Left renal pelvis (tissue), 4 donors: ENCODE data around the gene CORIN. TPM values are rescaled to one million over a fixed set of nuclear protein-coding genes. Genes with fewer than 3 reads are reported as not detected.
A peak's percentile ranks its signal among the peaks of the same experiment; 100 is the strongest.
"Not testable (repeated sequence)": the region's sequence is repeated elsewhere in the genome, so short reads cannot be mapped to it uniquely, and the experiment has no call there.

Source experiments
- DNase-seq, 4 donors: peaks; one replicate each; pipeline ENCODE4 v3.0.0-alpha.2; 2013; ENCODE audit warnings: low read depth in 4 of 4, low spot score in 3 of 4
- polyA plus RNA-seq, 4 donors: library from polyadenylated mRNA; unstranded; fragments of 120-200 nt; gene quantifications; one replicate each; pipeline ENCODE4 v1.2.1, GENCODE V29; 2013; ENCODE audit not compliant: insufficient read length in 4 of 4

The CORIN gene
- polyA plus RNA-seq, 4 donors = 4.8 to 13.1 (median 6.5) TPM

DNA sequence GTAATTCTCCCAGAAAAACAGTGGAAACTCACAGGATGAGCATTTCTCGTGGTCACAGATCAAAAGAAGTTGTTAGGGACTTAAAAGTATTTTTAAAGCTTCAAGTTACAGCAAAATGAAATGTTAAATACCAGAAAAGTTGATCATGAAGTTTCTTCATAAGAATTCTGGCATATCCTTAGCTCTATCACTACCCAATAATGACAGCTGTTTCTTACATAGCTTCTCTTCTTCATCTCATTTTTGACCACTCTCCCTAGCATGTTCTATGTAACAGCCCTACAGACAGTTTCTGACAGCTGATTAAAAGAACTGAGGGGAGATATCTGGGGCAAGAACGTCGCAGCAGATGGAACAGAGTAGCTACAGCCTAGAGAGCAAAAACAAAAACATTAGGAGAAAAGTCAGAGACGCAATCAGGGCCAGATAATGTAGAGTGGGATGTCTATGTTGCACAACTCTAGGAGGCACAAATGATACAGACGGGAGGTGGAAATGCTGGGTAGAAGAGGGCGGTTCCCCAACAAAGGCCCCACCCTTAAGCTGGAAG lies 108.7 kb downstream of the CORIN start:
- DNase-seq = no peak

GRCh38 chr4:47721892-47722575 lies 115.8 kb downstream of the CORIN start:
- DNase-seq = no peak

- DNase-seq = no peak
Observed at GRCh38 chr4:47721485-47721884, 116.4 kb downstream of the CORIN start.

GRCh38 chr4:47720787-47721186 lies 117.1 kb downstream of the CORIN start:
- DNase-seq = no peak

GRCh38 chr4:47719576-47719975 lies 118.3 kb downstream of the CORIN start:
- DNase-seq = no peak

DNA sequence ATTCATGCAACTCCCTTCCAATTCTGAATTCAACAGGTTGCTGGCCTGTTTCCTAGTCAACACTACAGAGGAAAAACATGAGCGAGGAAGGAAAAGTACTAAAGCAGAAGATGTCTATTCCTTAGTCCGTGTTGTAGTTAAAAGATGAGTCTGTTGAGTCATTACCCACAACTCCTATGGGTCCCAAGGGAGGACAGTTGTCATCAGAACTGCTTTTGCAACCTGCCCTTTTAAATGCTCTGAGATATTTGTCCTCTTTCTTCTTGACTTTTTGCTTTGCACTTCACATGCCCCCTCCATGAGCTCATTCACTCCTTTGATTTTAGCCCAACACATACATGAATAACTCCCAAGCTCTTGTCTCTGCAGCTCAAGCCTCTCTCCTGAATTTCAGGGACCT lies 119.2 kb downstream of the CORIN start:
- DNase-seq = no peak

- DNase-seq = no peak
Observed at GRCh38 chr4:47717188-47717587, 120.7 kb downstream of the CORIN start.

DNA sequence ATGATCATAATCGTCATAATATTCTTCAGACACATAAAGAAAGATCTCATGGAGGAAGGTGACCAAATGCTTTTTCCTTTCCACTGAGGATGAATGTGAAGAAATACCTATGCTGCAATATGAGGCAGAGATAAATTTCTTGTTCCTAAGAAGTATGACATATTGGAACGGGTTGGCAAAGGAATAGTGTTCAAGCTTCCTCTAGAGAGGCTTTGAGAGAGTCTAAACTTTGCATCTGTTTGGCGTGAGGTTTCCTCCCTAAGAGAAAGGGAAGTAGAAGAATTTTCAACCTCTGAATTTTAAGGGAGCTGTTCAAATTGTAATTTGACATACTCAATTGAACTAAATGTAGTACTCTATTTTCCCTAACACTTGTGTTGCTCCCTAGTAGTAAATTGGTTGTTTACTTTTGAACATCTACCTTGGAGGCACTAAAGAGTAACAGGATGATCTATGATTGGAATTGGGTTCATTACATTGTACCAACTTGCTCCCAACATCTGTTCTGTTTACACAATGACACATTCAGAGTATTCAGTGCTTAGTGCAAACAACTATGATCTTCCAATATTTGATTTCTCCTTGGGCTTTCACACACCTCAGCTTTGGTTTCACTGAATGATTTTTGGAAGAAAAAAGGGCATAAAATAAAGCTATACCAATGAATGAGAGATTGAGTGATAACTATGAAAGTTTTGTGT lies 122.0 kb downstream of the CORIN start:
- DNase-seq = no peak

DNA sequence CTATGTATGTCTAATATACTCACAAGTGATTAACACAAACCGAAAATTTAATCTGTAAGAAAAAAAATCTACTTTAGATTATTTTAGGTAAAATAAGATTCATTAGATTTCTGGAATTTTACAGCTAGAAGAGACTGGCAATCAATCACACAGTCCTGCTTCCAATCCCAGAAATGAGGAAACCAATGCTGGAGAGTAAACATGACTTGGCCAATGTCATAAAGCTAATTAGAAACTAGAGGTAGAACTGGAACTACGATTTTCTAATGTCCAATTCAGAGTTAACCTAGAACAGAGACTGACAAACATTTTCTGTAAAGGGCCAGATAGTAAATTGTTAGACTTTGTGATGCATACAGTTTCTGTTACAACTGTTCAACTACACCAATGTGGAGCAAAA lies 123.6 kb downstream of the CORIN start:
- DNase-seq = no peak

DNA sequence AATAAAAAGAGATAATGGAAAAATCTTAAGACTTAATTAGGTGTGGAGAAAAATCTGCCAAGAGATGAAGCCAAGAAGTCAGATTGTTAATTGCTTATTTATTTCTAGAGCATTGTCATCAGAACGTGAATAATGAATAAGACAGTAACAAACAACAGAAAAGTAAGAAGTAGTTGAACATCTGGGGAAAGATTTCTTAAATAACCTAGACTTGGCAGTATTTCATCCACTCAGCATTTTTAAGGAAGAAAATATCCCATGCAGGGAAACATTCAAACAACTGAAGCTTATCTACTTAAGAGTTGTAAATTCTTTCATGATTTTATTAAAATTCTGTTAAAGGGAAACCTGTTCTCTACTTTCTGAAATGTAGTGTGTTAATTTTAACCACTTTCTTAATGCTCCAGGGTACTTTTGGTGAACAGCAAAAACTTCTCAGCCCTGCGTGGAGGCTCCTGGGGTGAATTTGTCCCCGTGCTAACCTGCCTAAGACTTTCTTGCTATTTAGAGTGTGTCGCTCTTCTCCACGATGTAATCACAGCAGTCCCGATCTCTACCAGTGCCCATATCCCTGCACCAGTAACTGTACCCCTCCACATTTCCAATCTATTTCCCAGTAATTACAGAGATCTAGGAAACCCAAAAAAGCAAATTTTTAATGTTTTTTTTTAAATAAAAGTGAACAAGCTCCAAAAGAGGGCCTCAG lies 124.6 kb downstream of the CORIN start:
- no peak for DNase-seq

GRCh38 chr4:47711646-47712045 lies 126.2 kb downstream of the CORIN start:
- DNase-seq = no peak

- no peak for DNase-seq
Observed at GRCh38 chr4:47711183-47711582, 126.7 kb downstream of the CORIN start.

GRCh38 chr4:47706352-47706751 lies 131.5 kb downstream of the CORIN start:
- not testable (repeated sequence) for DNase-seq

DNA sequence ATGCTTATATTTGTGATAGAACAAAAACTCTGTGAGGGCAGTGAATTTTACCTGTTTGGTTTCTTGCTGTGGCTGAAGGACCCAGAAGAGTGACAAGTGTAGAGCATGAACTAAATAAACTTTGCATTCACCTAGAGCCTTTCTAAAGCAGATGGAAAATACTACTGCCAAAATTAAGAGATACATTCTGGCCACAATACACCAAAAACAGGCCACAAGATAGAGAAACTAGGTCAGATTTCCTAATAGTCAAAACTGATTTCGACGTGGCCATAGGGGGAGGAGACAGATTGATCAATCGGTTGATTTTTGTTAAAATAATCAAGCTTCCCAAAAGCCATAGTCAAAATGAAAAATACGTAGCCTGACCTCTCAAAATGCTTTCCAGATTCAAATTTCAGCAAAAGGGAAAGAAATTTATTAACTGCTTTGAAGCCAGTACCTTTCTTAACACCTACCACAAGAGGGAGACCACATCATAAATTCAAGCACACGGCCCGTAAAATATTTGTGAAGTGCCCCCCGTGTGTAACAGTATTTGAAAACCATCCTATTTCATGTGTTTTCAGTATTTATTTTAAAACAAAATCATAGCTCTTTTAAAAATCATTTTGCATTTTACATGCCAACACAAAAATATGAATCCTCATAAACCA lies 132.4 kb downstream of the CORIN start:
- no peak for DNase-seq

GRCh38 chr4:47704693-47705325 lies 133.1 kb downstream of the CORIN start:
- peak in 2 of 4 donors; percentile 36 to 48 for DNase-seq

DNA sequence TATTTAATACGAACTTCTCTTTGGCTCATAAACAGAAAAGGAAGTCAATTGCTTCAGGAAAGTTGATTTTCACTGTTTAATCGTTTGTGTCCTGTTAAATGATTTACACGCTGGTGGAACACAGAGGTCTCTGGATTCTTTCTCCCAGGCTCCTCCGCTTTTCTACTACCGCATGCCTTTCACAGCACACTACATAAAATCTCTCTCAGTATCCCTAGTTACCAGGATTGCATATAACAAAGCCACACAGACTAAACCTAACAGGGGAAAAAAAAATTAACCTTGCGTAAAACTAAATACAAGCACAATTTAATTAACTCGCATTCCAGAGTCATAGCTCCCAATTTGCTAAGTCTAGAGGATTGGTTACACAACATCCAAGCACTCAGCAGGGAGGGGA lies 133.9 kb downstream of the CORIN start:
- DNase-seq = peak; percentile 38 to 73 (median 60)

DNA sequence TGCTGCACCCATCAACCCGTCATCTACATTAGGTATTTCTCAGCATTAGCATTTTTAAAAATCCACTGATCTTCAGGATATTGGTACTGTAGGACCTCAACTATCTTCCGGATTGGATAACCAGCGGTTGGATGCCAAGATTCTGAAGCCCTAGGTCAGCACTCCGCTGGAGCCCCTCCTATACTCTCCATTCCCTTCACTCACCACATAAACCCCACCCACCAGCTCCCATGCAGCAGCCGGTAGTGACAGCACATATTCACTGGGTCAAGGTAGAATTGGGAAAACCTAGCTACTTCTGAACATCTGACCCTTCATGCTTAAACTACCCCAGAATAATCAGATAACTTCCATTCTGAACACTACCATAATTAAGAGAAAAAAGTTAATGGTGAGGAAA lies 134.9 kb downstream of the CORIN start:
- no peak for DNase-seq

GRCh38 chr4:47701286-47701685 lies 136.6 kb downstream of the CORIN start:
- no peak for DNase-seq

DNA sequence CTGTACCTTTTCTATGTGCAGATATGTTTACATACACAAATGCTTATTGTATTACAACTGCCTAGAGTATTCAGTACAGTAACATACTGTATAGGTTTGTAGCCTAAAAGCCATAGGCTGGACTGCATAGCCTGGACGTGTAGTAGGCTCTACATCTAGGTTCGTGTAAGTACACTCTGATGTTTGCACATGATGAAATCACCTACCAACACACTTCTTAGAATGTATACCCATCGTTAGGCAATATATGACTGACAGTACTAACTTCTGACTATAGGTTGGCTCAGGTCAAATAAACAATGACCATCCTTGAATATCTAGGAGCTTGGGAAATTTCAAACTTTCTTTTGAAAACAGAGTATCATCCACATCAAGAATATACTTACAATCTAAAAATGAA lies 139.0 kb downstream of the CORIN start:
- no peak for DNase-seq

DNA sequence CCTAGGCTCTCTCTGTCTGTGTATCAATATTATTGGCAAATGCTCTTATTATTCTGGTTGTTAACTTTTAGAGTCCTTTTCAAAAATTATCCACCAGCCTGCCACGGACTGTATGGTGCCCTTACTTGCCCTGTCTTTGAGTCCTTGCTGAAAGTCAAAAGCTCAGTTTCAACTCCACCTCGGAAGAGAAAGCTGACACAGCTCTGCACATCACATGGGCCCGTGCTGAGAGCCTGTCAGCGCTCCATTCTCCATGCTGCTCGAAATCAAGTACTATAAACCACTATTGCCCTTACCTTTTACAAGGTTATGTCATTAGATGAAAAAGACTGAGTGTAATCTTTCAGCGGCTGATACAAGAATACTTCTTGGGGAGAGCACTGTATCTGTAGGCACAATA lies 141.0 kb downstream of the CORIN start:
- no peak for DNase-seq

GRCh38 chr4:47695260-47695659 lies 142.6 kb downstream of the CORIN start:
- no peak for DNase-seq
